Limb (tissue), 2 donors: ENCODE data around the gene KCNIP4.

ENCODE experiments used
- DNase-seq, 2 donors: peaks; one replicate each; pipeline ENCODE4 v3.0.0-alpha.2; 2016; ENCODE audit errors: extremely low spot score in 2 of 2

KCNIP4 gene

DNA sequence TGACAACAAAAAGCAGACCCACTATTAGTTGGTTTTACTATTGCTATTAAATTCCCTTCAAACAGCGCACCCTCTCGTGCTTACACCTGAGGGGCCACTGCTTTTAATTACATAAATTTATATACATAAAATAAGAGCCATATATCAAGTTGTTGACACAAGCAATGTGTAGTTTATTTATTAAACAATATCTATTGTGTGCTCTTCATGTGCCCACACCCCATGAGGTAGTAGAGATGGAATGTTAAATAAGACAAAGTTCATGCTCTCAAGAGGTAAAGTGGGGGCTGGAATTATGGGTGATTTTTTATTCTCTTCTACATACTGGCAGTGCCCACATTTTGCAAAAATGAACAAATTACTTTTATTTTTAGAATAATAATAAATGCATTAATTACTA, 47.3 kb downstream of the KCNIP4 start:
- DNase-seq: no peak

DNA sequence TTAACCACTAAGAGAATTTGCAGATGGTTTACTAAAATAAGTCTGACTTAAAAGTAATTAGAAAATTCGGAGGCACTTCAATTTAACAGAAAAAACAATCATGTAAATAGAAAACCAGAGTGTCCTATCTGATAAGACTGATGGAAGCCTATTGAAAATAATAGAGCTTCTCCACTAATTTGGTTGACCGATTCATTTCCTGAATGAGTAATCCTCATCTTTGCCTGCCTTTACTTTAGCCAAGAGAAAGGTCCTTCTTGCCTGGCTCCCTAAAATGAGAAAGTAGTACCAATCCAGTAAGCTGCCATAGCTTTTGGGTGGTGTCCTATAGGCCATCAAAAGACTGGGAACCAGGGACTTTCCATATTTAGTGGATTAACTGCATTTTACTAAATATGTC, 48.4 kb downstream of the KCNIP4 start:
- DNase-seq: no peak

DNA sequence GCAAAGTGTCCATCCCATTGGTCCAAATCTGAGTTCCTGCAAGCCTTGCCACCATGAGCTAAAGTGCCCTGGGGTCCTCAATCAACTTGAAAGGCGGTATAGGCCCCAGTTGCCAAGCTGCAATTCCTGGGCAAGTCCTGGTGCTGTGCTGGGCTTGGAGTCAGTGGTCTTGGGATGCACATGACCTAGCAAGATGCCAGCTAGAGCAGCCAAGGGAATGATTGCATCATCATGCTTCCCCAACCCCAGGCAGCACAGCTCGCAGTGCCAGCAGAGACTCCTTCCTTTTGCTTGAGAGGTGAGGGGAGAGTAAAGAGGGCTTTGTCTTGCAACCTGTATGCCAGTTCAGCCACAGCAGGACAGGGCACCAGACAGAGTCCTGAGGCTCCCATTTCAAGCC, 50.5 kb downstream of the KCNIP4 start:
- no peak for DNase-seq

- no peak for DNase-seq
Observed at GRCh38 chr4:21896767-21897166, 51.8 kb downstream of the KCNIP4 start.

DNA sequence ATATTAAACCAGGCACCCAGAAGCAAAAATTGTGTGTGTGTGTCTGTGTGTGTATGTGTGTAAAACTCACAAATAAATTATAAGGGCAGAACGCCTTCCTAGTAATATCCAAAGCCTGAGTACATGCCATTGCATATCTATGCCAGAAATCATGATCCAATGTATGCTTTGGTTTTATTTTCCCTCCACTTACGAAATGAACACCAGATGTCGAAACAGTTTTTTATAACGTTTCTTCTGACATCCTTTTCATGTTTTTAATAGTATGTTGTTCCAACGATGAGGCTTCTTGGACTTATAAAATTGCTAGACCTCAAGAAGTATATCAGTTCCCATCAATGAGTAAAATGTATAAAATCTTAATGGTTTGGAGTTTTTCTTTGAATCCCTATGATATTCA, 55.4 kb downstream of the KCNIP4 start:
- DNase-seq: peak in 1 of 2 donors; percentile 22

DNA sequence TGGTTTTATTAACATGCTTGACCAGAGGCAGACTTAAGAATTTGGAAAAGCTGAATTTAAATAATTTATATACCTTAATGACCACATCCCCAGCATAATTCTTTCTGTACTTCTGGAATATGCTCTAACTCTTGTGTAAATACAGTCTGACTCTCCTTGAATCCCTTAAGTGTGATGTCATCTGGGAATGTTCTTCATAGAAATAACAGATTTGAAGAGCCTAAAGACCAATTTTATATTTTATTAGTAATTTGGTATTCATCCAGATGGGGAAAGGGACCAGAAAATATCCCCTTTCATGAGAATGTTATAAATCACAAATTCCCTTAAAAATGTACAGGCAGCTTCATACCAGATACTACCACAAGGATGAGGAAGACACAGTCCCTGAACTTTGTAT, 58.3 kb downstream of the KCNIP4 start:
- no peak for DNase-seq

- no peak for DNase-seq
Observed at GRCh38 chr4:21888195-21888976, 60.2 kb downstream of the KCNIP4 start.

GRCh38 chr4:21887481-21887880, 61.1 kb downstream of the KCNIP4 start:
- DNase-seq: no peak

- no peak for DNase-seq
Observed at GRCh38 chr4:21885770-21886169, 62.8 kb downstream of the KCNIP4 start.

GRCh38 chr4:21885241-21885640, 63.3 kb downstream of the KCNIP4 start:
- no peak for DNase-seq

DNA sequence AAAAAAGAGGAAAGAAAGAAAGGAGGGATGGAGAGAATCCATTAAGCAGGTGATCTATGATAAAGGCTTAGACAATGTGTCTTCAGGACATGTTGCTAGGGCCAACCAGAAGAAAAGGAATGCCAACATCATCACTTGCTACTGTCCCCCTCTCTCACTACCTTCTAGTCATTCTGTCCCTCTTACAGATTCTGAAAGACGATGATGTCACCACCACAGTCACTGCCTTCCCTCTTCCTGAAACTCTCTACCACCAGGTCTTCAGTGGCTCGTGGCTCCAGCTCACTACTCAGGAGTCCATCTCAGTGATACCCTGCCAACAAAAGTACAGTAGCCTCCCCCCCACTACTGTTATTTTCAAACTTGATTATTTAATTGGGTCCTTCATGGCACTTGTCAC, 64.0 kb downstream of the KCNIP4 start:
- no peak for DNase-seq

DNA sequence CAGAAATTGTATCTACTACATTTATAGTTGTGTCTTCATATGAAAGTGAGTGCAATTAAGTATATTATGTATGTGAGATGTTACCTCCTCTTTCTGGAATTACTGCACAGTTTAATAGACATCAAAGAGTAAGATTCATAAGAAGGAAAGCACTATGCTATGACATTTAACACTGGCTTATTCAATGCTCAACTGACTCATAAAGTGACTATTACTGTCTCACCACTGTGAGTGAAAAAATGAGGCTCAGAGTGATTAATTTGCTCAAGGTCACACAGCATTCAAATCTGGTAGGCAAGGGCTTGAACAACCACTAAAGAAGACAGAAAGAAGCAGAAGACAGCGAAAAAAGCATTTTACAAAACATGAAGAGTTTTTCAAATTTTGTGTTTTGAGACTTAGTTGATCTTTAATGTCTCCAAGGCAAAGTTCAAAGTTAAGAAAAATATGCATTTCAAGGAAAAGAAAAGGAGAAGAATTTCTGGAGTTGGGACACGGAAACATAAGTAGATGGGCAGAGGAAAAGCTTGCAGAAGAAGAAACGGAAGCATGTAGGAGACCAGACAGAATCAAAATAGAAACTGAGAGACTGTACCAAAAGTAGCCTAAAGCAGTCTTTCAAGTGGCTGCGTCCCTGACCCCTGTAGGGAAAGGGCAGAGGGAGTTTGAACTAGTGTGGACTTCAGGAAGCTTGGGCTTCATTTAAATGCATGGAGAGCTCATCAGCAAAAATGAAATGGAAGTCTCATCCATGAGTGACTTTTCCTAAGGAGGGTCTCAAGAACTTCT, 66.3 kb downstream of the KCNIP4 start:
- no peak for DNase-seq

GRCh38 chr4:21879187-21879586, 69.4 kb downstream of the KCNIP4 start:
- no peak for DNase-seq

- no peak for DNase-seq
Observed at GRCh38 chr4:21876711-21877110, 71.9 kb downstream of the KCNIP4 start.

DNA sequence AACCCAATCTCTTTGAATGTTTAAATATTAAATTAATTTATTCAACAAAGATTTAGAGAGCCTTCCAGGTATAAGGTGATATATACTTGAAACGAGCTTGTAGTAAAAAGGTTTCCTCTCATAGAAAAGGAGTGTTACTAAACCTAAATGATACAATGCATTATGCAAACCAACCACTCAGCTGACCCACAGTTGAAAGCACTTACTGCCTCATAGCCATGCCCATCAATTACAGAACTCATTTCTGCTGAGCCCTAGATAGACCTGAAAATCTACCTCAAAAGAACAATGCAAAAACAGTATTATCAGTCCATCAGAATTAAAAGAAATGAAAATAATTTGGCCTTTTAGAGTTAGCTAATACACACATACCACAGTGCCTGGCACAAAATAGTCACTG, 75.4 kb downstream of the KCNIP4 start:
- DNase-seq: no peak

DNA sequence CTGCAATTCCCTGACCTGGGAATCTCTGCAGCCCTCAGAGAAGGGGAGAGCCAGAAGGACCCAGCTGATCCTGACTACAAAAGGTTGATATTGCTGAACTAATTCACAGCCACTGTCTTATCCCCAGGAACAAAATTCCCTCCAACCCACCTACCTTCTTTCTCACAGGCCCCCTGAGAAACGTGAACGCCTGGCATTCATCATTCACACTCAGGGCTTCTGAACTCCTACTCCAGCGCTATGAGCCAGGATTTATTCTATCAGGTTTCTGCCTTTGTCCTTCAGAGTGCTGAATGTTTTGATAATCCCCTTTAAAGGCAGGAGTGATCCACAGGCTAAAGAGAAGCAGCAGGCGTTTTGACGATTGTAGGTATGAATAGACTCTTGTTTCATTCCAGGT, 76.5 kb downstream of the KCNIP4 start:
- no peak for DNase-seq

DNA sequence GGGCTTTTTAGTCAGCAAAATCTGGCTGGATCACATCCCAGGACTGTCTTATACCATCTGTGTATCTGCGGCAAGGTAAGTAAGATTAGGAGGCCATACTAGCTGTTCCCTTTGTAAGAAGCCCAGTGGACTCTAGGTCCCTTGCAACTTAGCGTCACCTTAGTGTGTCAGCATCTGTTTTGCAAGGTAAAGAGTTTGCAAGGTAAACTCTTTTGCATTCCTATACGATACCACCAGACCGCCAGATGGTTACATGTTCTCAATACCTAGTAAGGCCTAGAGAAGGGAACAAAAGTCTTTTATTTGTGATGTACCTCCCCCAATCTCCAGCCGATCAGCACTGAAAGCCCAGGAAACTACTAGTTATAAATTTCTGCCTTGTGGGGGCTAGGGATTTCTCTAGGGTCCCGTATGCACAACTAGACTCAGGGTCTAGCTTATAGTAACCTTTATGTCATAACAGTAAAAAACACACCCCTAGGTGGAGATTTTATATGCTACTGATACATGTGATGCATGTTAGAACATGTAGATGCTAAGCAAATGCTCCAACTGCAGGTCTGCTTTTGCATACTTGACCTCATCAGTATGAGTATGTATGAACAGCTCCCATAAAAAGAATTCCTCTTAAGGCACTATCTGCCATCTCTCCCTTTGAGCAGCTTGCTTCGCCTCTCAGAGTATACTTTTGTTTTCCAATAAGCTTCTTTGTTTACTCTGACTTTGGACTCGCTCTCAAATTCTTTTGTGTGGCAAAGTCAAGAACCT, 78.4 kb downstream of the KCNIP4 start:
- DNase-seq: no peak

GRCh38 chr4:21864686-21865085, 83.9 kb downstream of the KCNIP4 start:
- DNase-seq: no peak

DNA sequence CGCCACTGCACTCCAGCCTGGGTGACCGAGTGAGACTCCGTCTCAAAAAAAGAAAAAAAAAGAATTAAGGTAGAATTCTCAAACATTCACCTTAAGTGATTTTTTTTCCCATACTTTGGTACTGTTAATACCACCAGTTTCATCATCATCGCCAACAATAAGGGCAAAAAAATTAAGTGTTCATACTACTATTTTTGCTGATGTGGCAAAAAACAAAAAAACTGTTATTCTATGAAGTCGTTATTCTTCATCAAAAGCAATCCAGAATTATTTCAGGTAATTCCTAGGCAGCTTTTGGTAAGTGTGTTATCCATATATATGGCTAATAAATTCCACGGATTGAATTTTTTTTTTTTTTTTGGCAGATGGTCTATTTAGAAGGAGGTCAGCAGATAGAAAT, 85.7 kb downstream of the KCNIP4 start:
- DNase-seq: no peak

- DNase-seq: no peak
Observed at GRCh38 chr4:21858971-21859370, 89.6 kb downstream of the KCNIP4 start.

GRCh38 chr4:21856754-21857153, 91.8 kb downstream of the KCNIP4 start:
- DNase-seq: no peak

DNA sequence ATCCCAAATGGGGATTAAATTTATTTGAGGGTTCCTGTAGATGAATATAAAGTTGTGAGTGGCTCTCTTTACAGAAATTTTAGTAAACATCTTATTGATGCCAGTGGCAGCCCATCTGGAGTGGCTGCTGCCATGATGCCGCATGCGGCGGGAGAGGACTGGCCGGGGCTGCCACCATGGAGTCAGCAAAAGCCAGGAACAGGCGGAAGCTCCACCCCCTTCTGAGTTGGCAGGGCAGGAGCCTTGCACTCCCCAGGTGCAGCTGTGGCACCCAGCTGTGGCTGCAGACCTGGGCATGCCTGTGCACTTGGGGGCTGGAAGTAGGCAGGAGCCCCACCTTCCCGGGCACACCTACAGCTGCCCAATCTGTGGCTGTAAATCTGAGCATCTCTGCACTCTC, 92.3 kb downstream of the KCNIP4 start:
- no peak for DNase-seq
